NCI-H1930 (cell line): ENCODE results near the gene ADARB2.
"Not testable (repeated sequence)": the region's sequence is repeated elsewhere in the genome, so short reads cannot be mapped to it uniquely, and the experiment has no call there.

Experiments used
- DNase-seq, 2 experiments: peaks; one replicate each; lab custom pipeline; 2025; lab: John Stamatoyannopoulos, UW

The ADARB2 gene

DNA sequence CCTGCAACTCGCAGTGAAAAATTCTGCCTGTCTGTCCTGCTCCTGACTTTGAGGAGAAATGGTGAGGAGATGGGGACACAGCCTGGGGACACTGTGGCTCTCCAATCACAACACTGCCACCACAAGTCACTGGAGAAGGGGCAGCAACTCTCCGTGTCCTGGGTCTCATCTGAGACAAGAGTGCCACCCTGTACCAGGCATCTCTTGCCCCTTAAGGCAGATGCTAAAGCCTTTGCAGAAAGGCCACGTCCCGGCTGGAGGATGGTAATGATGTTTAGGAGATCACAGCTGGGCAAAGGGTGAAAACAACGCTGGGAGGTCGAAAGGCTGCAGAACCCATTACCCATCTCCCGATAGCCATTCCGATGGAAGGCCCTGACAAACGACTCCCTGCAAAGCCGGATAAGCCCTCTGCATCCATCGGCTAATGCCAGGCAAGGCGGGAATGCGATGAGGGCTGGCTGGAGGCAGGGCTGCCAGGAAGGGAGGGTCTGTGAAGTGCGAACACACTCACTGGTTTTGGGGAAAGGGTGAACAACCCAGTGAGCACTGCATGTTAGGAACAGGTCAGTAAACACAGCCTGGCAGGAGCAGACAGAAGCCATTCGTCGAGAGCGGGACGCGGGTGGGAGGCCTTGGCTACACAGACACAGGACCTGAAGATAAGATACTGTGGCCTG lies 190.8 kb downstream of the ADARB2 start:
- no peak for DNase-seq

DNA sequence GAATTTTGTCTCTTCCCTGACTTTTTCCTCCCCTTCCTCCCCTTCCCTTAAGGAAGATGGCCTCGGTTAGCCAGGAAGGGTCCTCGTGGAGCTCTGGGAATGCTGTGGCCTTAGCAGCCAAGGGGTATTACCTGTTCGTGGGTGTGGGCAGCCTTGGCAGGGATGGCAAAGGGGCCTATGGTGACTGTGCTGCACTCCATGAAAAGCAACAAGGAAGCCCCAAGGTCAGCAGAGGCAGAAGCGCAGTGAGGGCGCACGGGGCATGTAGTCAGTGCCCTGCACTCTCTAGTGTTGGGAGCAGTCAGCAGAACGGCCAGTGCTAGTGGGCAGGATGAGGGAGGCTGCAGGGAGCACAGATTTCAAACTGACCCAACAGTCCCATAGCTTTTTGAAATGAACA lies 191.8 kb downstream of the ADARB2 start:
- DNase-seq = no peak

DNA sequence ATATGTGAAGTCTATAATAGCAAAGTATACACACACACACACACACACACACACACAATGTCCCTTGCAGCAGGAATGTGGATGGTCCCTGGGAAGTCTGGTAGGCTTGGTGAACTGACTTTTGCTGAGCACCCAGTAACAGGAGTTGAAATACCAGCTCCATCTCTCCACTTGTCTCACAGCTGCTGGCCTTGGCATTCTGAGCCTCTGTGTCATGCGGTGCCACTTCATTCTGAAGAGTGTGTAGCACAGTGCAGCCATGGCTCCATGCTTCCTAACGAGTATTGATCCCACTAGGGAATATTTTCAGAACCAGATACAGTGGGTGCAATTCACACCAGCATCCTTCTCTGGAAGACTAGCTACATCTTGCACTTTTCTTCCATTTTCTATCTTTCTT lies 192.4 kb downstream of the ADARB2 start:
- no peak for DNase-seq

GRCh38 chr10:1544209-1544673 lies 193.1 kb downstream of the ADARB2 start:
- no peak for DNase-seq

- DNase-seq = no peak
Measured at GRCh38 chr10:1543596-1543995, 193.7 kb downstream of the ADARB2 start.

- DNase-seq = no peak
Measured at GRCh38 chr10:1542941-1543340, 194.4 kb downstream of the ADARB2 start.

GRCh38 chr10:1540144-1540543 lies 197.2 kb downstream of the ADARB2 start:
- DNase-seq = no peak

DNA sequence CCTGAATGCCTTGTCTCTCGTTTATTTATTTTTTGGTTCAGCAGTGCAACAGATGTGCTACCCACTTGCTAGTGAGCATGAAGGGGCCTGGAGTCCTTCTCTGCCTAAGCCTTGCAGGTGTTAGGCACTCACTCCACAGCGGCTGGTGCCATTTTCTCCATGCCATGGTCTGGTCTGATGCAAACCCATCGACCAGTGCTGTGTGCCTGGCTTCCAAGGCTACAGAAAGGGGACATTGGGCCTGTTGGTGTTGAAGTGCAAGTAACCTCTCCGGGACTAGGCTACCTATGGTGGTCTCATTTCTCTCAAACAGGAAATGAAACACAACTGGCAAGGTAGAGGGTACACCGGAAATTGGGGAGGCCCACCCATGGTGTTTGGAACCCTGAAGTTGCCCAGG lies 198.1 kb downstream of the ADARB2 start:
- DNase-seq = no peak

GRCh38 chr10:1538531-1539061 lies 198.7 kb downstream of the ADARB2 start:
- no peak for DNase-seq

- no peak for DNase-seq
Measured at GRCh38 chr10:1538121-1538520, 199.2 kb downstream of the ADARB2 start.

GRCh38 chr10:1537449-1537848 lies 199.9 kb downstream of the ADARB2 start:
- not testable (repeated sequence) for DNase-seq

GRCh38 chr10:1536341-1536740 lies 201.0 kb downstream of the ADARB2 start:
- DNase-seq = no peak

- no peak for DNase-seq
Measured at GRCh38 chr10:1535301-1535965, 201.9 kb downstream of the ADARB2 start.

GRCh38 chr10:1534820-1535219 lies 202.5 kb downstream of the ADARB2 start:
- DNase-seq = no peak

DNA sequence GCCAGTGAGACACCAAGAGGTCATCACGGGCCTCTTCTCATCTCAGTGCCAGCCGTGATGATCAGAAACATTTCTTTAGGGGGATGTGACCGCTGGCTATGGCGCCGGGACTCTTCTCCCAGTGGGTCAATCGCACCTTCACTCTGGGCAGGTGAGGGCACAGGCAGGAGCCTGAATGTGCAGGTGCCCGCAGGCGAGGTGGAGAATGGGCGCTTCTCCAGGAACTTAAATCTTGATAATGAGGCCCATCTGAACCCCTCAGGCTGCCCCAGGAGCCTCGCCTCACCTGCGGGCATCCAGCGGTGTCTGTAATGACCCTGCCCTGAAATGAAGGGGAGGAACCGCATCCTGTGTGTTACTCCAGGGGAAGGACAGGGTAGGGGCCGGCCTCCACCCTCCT lies 204.7 kb downstream of the ADARB2 start:
- DNase-seq = no peak

- DNase-seq = no peak
Measured at GRCh38 chr10:1531883-1532597, 205.3 kb downstream of the ADARB2 start.

DNA sequence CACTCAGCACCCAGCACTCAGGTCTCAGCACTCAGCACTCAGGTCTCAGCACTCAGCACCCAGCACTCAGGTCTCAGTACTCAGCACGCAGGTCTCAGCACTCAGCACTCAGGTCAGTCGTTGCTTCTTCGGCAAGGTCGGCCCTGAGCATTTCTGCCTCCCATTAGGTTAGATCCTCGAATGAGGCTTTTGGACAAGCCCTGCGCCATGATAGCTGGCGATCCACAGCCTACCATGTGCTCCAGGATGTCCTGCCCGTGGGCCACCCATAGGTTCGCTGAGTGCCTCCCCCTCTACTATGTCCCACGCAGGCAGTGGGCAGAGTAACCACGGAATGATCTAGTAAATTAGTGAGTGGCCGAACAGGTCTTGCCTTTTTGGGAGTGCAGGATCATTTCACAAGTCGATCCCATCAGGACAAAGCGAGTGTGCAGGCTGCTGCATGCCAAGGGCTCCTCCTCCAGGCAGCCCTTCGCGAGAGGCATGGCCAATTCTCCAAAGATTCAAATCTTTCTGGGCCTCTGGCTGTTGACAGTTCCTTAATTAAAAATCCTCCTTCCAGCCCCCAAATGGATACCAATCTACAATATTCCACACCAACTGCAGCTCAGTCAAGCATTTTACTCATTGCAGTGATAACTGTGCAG lies 206.3 kb downstream of the ADARB2 start:
- DNase-seq = no peak

DNA sequence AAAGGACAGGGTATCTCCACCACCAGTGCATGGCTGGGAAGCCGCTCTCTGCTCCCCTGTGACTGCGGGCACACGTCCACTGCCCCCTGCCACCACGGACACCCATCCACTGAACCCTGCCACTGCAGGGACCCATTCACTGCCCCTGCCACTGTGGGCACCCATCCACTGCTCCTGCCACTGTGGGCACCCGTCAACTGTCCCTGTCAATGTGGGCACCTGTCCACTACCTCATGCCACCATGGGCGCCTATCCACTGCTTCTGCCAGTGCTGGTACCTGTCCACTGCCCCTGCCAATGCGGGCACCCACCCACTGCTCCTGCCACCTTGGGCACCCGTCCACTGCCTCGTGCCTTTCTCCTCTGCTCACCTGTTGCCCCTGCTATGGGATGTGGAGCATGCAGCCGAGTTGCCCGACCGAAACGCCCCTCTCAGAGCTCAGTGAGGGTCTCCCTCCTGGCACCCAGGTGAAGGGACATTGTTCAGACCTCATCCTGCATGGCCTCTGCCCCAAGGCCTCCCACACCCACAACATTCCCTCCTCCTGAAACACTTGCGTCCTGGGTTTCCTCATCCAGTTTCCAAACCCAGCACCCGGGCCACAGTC lies 207.4 kb downstream of the ADARB2 start:
- DNase-seq = no peak

DNA sequence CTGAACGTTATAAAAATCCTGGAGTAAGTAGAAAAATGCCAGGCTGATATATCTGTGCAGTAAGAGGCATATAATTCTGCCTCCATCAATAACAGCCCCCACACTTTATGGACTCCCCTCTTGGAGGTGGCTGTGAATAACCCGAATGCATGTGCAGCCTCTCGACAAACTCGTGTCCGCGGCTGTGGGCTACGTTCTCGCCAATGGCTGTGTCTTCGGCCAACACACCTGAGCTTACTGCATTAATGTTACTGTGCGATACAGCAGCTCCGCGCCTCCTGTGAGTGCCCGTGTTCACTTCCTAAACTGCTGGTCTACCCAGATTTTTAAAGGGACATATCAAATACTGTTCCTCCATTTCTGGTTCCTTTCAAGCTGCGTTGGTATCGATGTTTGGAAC lies 209.4 kb downstream of the ADARB2 start:
- no peak for DNase-seq

DNA sequence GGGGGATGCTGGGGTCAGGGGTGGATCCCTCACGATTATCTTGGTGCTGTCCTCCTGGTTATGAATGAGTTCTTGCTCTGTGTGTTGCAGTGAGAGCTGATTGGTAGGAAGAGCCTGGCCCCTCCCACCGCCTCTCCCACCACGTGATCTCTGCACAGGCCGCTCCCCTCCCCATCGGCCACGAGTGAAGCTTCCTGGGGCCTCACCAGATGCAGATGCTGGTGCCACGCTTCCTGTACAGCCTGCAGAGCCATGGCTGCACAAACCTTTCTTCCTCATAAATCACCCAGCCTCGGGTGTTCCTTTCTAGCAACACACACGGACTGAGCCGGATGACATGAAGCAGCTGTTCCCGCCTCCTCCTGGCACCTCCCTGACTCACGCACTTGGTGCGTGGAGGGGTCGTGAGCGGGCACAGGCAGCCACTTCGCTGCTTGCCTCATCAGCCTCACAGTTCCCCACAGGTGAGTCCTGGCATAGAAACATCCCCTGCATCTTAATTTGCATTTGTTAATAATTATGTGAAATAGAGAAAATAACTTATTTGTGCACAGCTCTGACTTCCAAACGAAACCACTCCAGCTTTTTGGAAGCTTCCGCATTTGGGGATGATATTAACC lies 210.8 kb downstream of the ADARB2 start:
- DNase-seq = no peak

- DNase-seq = no peak
Measured at GRCh38 chr10:1525354-1526162, 211.8 kb downstream of the ADARB2 start.
